PC-9 (cell line): ENCODE results near the gene NKAIN2. TPM values are rescaled to one million over a fixed set of nuclear protein-coding genes. Genes with fewer than 3 reads are reported as not detected.
A peak's percentile ranks its signal among the peaks of the same experiment; 100 is the strongest.

Experiments
- BruUV-seq: library from RNA; stranded (reverse); fragments of 400-500 nt; replicated peaks from 2 replicates; lab custom pipeline; 2021; lab: Mats Ljungman, UMichigan
- CTCF ChIA-PET: fragments of 300-600 bp; sonication (Branson Sonifier 250); formaldehyde crosslinking; loops from one replicate; lab custom pipeline; 2022; ENCODE audit warnings: antibody characterized with exemption; lab: Charles Lee
- POLR2A ChIA-PET: fragments of 300-600 bp; sonication (Branson Sonifier 250); formaldehyde crosslinking; loops from one replicate; lab custom pipeline; 2022; ENCODE audit warnings: antibody characterized with exemption; ENCODE audit not compliant: unreplicated experiment; lab: Charles Lee
- DNase-seq, 2 experiments: peaks; one replicate each; pipeline versions ENCODE4 v3.0.0 to v3.0.0-alpha.2; 2015 to 2022; ENCODE audit warnings: mixed read lengths in 1 of 2
- H2AFZ ChIP-seq: fragments of 200-600 bp; sonication (generic); 2 replicates; pipeline ENCODE4 v1.8.1; 2017; ENCODE audit warnings: antibody characterized with exemption
- H3F3A ChIP-seq: fragments of 200-600 bp; sonication (generic); 2 replicates; pipeline ENCODE4 v1.8.1; 2017; ENCODE audit warnings: antibody characterized with exemption, mild to moderate bottlenecking, low read depth; ENCODE audit not compliant: insufficient read depth
- H3K27ac ChIP-seq: fragments of 200-600 bp; sonication (generic); 2 replicates; pipeline ENCODE4 v1.6.1; 2016; ENCODE audit warnings: mixed run types
- H3K27me3 ChIP-seq: fragments of 200-600 bp; sonication (generic); 2 replicates; pipeline ENCODE4 v1.6.1; 2016; ENCODE audit warnings: low read depth, mixed run types; ENCODE audit not compliant: insufficient read depth
- H3K36me3 ChIP-seq: fragments of 200-600 bp; sonication (generic); 2 replicates; pipeline ENCODE4 v1.6.1; 2016; ENCODE audit warnings: low read depth, mixed run types
- H3K4me1 ChIP-seq: fragments of 200-600 bp; sonication (generic); replicated peaks from 2 replicates; pipeline ENCODE4 v1.6.1; 2016; ENCODE audit warnings: mixed run types; ENCODE audit not compliant: insufficient read depth
- H3K4me2 ChIP-seq: fragments of 200-600 bp; sonication (generic); 2 replicates; pipeline ENCODE4 v1.6.1; 2017; ENCODE audit warnings: mixed run types
- H3K4me3 ChIP-seq: fragments of 200-600 bp; sonication (generic); 2 replicates; pipeline ENCODE4 v1.6.1; 2016; ENCODE audit warnings: mixed run types
- H3K79me2 ChIP-seq: fragments of 200-600 bp; sonication (generic); 2 replicates; pipeline ENCODE4 v1.6.1; 2017; ENCODE audit warnings: low read depth, mixed run types
- H3K9me2 ChIP-seq: fragments of 200-600 bp; sonication (generic); 2 replicates; pipeline ENCODE4 v1.8.1; 2017; ENCODE audit warnings: mild to moderate bottlenecking; ENCODE audit not compliant: insufficient read depth
- H3K9me3 ChIP-seq: fragments of 200-600 bp; sonication (generic); 2 replicates; pipeline ENCODE4 v1.8.1; 2016; ENCODE audit warnings: low read depth; ENCODE audit not compliant: insufficient read depth
- H4K20me1 ChIP-seq: fragments of 200-600 bp; sonication (generic); 2 replicates; pipeline ENCODE4 v1.8.1; 2017; ENCODE audit not compliant: insufficient read depth
- EZH2 ChIP-seq: fragments of 200-600 bp; sonication (generic); IDR thresholded peaks from 2 replicates; pipeline ENCODE4 v1.8.0; 2017; ENCODE audit warnings: antibody characterized with exemption, low read depth
- intact Hi-C: fragments of 100-400 bp; cut with micrococcal nuclease; formaldehyde crosslinking; loops from one replicate; pipeline ENCODE4 v1.10.0; 2022; ENCODE audit not compliant: unreplicated experiment
- total RNA-seq: library from RNA; stranded (reverse); gene quantifications from 2 replicates; pipeline ENCODE4 v1.2.3, GENCODE V29; 2021
- TF ChIP-seq, protein P1 (sequence below): fragments of 200-600 bp; sonication (generic); conservative IDR thresholded peaks from 2 replicates; pipeline ENCODE4 v1.6.1; 2017; ENCODE audit warnings: mixed run types, antibody characterized with exemption, mild to moderate bottlenecking, moderate library complexity

The NKAIN2 gene
- total RNA-seq, 1 experiment from 2014 or later = not detected

DNA sequence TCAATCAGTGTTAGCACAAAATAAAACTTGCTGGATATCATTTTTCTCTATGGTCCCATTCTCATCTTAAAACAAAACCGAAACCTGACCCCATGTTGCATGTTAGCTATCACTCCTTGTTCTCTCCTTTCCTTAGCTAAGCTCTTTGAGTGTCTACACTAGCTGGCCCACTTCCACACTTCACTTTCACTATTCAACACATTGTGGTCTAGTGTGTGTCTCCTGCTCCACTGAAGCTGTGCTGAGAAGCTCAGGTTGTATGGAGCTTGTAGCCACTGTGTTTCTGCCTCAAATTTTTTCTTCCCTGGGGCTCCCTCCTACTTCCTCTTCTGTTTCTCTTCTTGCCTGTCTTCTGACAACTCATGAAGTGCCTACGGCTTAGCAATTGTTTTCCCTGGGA is 223.0 kb downstream of the NKAIN2 start:
- Histone ChIP-seq H3K9me2 (peaks cover 5% of the 10 kb centered on the region; the same call in 1 of the 2 replicates), H3K27me3 (no peaks in the 10 kb centered on the region), H3K9me3 (no peaks in the 10 kb centered on the region), H3F3A (no peaks in the 10 kb centered on the region), H2AFZ (peak overlapping the region; percentile 31; the same call in 1 of the 2 replicates), H3K36me3 (no peaks in the 10 kb centered on the region), H3K4me2 (no peak overlapping the region), H3K4me3 (no peak overlapping the region), H3K79me2 (no peaks in the 10 kb centered on the region), H3K4me1 (no peaks in the 10 kb centered on the region), H4K20me1 (no peaks in the 10 kb centered on the region), H3K27ac (no peak overlapping the region)
- no peak for DNase-seq
- no TSS peak for BruUV-seq
- ChIA-PET POLR2A (no interaction called here), CTCF (no interaction called here)
- intact Hi-C loops = no loop called here
- no peak for TF ChIP-seq EZH2
- TF ChIP-seq, protein P1, sequence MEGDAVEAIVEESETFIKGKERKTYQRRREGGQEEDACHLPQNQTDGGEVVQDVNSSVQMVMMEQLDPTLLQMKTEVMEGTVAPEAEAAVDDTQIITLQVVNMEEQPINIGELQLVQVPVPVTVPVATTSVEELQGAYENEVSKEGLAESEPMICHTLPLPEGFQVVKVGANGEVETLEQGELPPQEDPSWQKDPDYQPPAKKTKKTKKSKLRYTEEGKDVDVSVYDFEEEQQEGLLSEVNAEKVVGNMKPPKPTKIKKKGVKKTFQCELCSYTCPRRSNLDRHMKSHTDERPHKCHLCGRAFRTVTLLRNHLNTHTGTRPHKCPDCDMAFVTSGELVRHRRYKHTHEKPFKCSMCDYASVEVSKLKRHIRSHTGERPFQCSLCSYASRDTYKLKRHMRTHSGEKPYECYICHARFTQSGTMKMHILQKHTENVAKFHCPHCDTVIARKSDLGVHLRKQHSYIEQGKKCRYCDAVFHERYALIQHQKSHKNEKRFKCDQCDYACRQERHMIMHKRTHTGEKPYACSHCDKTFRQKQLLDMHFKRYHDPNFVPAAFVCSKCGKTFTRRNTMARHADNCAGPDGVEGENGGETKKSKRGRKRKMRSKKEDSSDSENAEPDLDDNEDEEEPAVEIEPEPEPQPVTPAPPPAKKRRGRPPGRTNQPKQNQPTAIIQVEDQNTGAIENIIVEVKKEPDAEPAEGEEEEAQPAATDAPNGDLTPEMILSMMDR = no peak

DNA sequence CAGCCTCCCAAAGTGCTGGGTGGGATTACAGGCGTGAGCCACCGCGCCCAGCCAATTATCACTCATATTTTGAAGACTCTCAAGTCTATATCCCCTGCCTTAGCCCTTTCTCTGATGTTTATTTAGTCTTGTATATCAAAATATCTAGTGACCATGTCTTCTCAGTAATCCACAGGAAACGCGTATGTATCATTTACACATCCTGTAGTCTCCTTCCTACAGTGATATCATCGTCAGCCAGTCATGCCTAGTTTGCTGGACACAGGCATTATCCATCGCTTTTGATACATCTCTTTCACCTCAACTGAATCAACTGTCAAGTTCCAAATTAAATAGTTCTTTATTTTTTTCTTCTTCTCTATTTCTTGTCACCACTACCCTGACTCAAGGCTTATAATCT is 223.7 kb downstream of the NKAIN2 start:
- Histone ChIP-seq H3K36me3 (no peaks in the 10 kb centered on the region), H3K9me2 (peaks cover 5% of the 10 kb centered on the region; the same call in 1 of the 2 replicates), H3F3A (no peaks in the 10 kb centered on the region), H3K79me2 (no peaks in the 10 kb centered on the region), H2AFZ (no peak overlapping the region), H3K4me3 (no peak overlapping the region), H3K4me1 (no peaks in the 10 kb centered on the region), H3K9me3 (no peaks in the 10 kb centered on the region), H3K27me3 (no peaks in the 10 kb centered on the region), H4K20me1 (no peaks in the 10 kb centered on the region), H3K4me2 (no peak overlapping the region), H3K27ac (no peak overlapping the region)
- TF ChIP-seq, protein P1 = no peak
- no peak for DNase-seq
- POLR2A ChIA-PET = no interaction called here
- CTCF ChIA-PET = no interaction called here
- intact Hi-C loops = no loop called here
- BruUV-seq = no TSS peak

DNA sequence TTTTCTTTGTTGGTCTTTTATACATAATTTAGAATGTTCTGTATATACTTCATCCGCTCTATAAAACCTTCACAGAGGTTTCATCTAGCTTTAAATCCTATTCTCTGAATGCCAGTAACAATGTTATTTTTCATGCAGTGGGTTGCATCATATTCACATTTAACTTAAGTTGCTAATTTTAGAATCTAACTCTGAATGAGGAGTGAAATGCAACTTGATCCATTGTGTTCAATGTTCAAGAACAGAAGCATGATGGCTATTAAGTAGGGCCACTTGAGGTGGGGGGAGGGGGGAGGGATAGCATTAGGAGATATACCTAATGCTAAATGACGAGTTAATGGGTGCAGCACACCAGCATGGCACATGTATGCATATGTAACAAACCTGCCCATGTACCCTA is 224.5 kb downstream of the NKAIN2 start:
- Histone ChIP-seq H3K36me3 (no peaks in the 10 kb centered on the region), H2AFZ (no peak overlapping the region), H3K9me2 (peaks cover 5% of the 10 kb centered on the region; the same call in 1 of the 2 replicates), H3F3A (no peaks in the 10 kb centered on the region), H3K4me3 (no peak overlapping the region), H3K4me1 (no peaks in the 10 kb centered on the region), H3K9me3 (no peaks in the 10 kb centered on the region), H3K27me3 (no peaks in the 10 kb centered on the region), H3K79me2 (no peaks in the 10 kb centered on the region), H3K27ac (no peak overlapping the region), H3K4me2 (no peak overlapping the region), H4K20me1 (no peaks in the 10 kb centered on the region)
- intact Hi-C loops = no loop called here
- no TSS peak for BruUV-seq
- ChIA-PET CTCF (interaction anchor here (0.6 kb wide), 1 partner anchor 340 kb away, joined by 3 read pairs; no protein-coding TSS in a partner anchor), POLR2A (no interaction called here)
- no peak for DNase-seq
- TF ChIP-seq EZH2 = no peak
- TF ChIP-seq, protein P1 = no peak
